HG03442 (cell line): ENCODE results near the gene R3HDM1.
"Not testable (repeated sequence)": the region's sequence is repeated elsewhere in the genome, so short reads cannot be mapped to it uniquely, and the experiment has no call there.

Experiments used
- ATAC-seq: cut with Tn5 transposase; IDR thresholded peaks from one replicate; pipeline ENCODE4 v1.9.1; 2021; ENCODE audit warnings: mild to moderate bottlenecking, moderate library complexity; ENCODE audit not compliant: unreplicated experiment

The R3HDM1 gene

GRCh38 chr2:135703300-135703699, 172.0 kb downstream of the R3HDM1 start:
- ATAC-seq: no peak

- ATAC-seq: not testable (repeated sequence)
Observed at GRCh38 chr2:135704075-135704474, 172.8 kb downstream of the R3HDM1 start.

GRCh38 chr2:135708159-135708558, 176.9 kb downstream of the R3HDM1 start:
- ATAC-seq: no peak

GRCh38 chr2:135709992-135710391, 178.7 kb downstream of the R3HDM1 start:
- ATAC-seq: no peak

- ATAC-seq: not testable (repeated sequence)
Observed at GRCh38 chr2:135715086-135715485, 183.8 kb downstream of the R3HDM1 start.

- ATAC-seq: no peak
Observed at GRCh38 chr2:135728064-135728743, 196.9 kb downstream of the R3HDM1 start.

- no peak for ATAC-seq
Observed at GRCh38 chr2:135732561-135732960, 201.3 kb downstream of the R3HDM1 start.

- no peak for ATAC-seq
Observed at GRCh38 chr2:135733045-135733444, 201.8 kb downstream of the R3HDM1 start.

- no peak for ATAC-seq
Observed at GRCh38 chr2:135736546-135736945, 205.3 kb downstream of the R3HDM1 start.

GRCh38 chr2:135740206-135740605, 208.9 kb downstream of the R3HDM1 start:
- no peak for ATAC-seq

GRCh38 chr2:135741043-135741394, 209.7 kb downstream of the R3HDM1 start:
- ATAC-seq: no peak

- peak; percentile 81 for ATAC-seq
Observed at GRCh38 chr2:135741395-135742324, 210.4 kb downstream of the R3HDM1 start, which contains the start of gene UBXN4. UBXN4 (plus strand) TSS chr2:135741855; CDS start chr2:135741930, 75 bp downstream.

GRCh38 chr2:135742325-135742757, 211.1 kb downstream of the R3HDM1 start:
- peak; percentile 17 for ATAC-seq

GRCh38 chr2:135743860-135744259, 212.6 kb downstream of the R3HDM1 start:
- ATAC-seq: no peak

- ATAC-seq: no peak
Observed at GRCh38 chr2:135744760-135745314, 213.6 kb downstream of the R3HDM1 start.

- no peak for ATAC-seq
Observed at GRCh38 chr2:135745545-135745944, 214.3 kb downstream of the R3HDM1 start.

GRCh38 chr2:135755573-135755972, 224.3 kb downstream of the R3HDM1 start:
- no peak for ATAC-seq

GRCh38 chr2:135756692-135757091, 225.4 kb downstream of the R3HDM1 start:
- ATAC-seq: no peak

- ATAC-seq: no peak
Observed at GRCh38 chr2:135762022-135762421, 230.7 kb downstream of the R3HDM1 start.

GRCh38 chr2:135762530-135762929, 231.2 kb downstream of the R3HDM1 start:
- ATAC-seq: no peak

- ATAC-seq: no peak
Observed at GRCh38 chr2:135768863-135769262, 237.6 kb downstream of the R3HDM1 start.

GRCh38 chr2:135773319-135773718, 242.0 kb downstream of the R3HDM1 start:
- ATAC-seq: no peak
